HG02938 (cell line): ENCODE results near the gene TBC1D21.

Source experiments
- ATAC-seq: cut with Tn5 transposase; IDR thresholded peaks from one replicate; pipeline ENCODE4 v1.9.1; 2021; ENCODE audit warnings: mild to moderate bottlenecking, moderate library complexity; ENCODE audit not compliant: unreplicated experiment

TBC1D21 gene

DNA sequence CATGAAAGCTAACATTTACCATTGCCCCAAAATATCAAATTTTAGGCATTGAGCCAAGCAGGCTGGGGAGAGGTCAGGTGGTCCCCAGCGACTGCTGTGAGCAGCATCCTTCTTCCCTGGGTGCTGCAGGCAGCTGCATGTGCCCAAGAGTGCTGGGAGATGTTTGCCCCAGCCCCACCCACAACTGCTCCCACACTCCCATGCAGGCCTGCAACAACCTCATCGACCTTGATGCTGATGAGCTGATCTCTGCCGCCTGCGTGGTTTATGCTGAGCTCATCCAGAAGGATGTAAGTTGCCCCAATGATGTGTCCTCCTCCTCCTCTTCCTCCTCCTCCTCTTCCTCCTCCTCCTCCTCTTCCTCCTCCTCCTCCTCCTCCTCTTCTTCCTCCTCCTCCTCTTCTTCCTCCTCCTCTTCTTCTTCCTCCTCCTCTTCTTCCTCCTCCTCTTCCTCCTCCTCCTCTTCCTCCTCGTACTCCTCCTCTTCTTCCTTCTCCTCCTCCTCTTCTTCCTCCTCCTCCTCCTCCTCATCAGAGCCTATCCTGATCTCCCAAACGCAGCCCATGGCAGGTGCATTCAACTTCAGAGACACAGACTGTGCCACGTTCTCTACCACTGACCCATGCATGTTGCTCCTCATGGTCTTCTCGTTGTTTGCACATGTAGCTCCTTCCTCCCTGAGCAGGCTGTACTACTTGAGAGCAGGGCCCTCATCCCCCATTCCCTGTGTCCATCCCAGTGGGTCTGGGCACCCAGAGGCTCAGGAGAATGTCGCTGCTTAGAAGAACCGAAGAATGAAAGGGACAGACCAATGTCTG, 15.1 kb downstream of the TBC1D21 start:
- no peak for ATAC-seq

- no peak for ATAC-seq
Observed at GRCh38 chr15:73889053-73889761, 15.8 kb downstream of the TBC1D21 start.

- no peak for ATAC-seq
Observed at GRCh38 chr15:73889762-73890124, 16.4 kb downstream of the TBC1D21 start.

DNA sequence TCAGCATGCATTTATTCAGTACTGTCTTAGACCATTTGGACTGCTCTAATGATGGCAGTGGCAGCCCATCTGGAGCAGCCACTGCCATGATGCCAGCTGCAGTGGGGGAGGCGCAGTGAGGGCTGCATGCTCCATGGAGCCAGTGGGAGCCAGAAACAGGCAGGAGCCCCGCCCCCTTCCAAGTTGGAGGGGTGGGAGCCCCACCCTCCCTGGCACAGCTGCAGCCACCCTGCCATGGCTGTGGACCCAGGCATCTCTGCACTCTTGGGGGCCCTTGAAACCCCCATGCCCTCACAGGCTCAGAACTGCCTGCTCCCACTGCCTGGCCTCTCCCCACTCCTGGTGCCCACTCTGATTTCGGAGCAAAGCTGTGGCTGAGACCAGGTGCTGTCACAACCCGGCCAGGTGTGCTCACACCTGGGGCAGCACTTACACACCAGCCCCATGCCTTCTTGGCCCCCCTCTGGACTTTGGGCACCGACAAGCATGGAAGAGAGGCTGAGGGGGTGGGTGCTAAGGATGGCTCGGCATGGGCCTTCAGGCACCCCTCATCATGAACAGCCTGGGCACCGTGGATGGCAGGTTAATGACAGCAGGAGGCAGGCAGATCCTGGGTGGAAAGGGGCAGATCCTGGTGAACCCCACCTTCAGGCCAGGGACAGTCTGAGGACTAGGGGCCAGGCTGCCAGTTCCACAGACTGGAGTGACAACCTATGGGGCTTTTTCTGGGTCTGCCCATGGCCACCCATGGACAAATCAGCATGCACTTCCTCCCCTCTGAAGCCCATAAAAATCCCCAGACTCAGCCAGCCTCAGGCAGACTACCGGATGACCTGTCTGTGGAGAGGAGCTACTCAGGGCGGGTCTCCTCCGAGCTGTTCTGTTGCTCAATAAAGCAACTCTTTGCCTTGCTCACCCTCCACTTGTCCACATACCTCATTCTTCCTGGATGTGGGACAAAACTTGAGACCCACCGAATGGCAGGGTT, 18.3 kb downstream of the TBC1D21 start:
- ATAC-seq: no peak

DNA sequence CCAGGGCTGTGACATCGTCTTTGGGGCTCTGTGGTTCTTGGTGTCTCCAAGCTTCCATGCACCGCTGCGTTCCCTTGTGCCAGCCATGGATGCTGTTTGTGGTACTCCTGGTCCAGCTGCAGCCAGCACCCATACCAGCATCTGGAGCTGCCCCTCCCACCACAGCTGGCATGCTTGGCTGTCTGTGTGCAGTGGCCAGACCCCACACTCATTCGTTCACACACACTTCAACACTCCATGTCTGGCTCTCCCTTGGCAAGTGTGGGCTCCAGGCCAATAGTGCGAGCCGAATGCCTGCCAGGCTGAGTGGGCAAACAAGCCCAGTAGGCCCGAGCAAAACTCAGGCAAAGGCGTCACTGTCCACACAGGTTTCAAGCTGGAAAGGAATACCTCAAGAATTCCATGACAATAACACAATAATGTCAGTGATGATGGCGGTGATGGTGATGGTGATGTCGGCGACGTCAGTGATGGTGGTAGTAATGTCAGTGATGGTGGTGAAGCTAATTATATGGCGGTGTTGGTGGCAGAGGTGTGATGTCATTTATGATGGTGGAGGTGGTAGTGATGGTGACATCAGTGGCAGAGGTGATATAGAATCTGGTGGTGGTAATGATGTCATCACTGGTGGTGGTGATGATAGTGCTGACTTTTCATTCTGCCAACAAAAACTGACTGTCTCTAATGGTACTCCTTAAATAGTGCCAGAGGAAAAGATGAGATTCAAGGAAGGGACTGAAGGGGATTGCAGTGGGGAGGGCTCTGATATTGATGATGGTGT, 19.3 kb downstream of the TBC1D21 start:
- ATAC-seq: no peak

DNA sequence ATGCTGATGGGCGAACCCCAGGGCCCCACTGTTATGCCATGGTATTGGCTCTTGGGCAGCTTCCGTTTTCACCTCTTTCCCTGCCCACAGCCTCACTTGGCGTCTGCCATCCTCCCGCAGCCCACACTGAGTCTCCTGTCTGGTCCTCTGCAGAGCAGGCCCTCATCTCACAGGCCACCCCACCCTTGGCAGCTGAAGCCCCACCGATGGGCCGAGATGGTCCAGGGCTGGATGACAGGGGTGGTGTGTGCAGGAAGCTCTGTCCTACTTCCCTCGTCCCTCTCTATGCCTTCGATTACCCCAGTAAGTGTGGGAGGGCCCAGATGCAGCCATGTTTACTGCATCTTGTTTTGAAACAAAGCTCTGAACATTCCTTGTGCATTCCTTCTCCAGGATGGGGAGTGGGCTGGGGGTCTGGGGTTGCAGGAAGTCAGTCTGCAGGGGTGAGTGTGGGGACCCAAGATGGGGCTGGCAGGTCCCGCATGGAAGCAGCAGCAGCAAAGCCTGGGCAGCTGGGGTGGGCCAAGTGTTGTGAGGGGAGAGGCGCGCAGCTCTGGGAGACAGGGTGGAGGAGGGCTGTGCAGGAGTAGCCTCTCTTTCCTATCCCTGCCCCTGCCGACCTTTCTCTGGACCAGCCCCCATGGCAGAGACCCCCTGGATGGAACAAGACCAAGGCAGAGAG, 20.9 kb downstream of the TBC1D21 start:
- ATAC-seq: no peak

DNA sequence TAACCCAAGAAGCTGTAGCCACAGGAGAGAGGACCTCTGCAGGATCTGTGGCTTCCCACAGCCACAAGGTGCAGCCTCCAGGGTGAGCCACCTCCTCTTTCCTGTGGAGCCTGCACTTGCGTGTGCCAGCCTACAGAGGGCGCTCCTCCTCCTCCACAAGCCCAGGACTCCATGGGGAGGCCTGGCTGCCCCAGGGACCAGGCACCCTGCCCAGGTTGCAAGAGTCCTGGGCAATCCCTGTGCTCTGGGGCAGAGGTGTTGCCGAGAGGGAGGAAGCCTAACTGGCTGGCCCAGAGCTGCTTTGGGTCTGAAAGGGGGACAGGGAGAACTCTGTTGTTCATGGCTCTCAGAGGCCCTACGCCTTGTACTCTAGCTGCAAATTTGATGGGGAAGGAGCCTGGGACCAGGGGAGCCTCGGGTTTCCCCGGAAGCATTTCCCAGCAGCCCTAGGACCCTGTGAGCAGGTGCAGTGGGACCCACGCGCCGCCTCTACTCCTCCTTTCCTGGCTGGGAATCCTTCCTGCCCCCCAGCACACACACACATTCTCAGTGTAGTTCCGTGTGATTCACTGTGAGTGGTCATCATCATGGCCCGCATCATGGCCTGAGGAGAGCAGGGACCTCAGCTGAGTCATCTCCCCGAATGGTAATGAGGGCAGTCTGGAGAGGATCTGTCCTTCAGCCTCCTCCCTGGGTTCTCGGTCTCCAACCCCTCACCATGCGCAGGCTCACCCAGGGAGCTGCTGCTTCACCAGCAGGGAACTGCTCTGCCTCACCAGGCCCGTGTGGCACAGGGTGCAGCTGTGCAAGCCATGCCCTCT, 24.3 kb downstream of the TBC1D21 start:
- ATAC-seq: no peak

GRCh38 chr15:73899197-73900094, 26.1 kb downstream of the TBC1D21 start:
- ATAC-seq: no peak

DNA sequence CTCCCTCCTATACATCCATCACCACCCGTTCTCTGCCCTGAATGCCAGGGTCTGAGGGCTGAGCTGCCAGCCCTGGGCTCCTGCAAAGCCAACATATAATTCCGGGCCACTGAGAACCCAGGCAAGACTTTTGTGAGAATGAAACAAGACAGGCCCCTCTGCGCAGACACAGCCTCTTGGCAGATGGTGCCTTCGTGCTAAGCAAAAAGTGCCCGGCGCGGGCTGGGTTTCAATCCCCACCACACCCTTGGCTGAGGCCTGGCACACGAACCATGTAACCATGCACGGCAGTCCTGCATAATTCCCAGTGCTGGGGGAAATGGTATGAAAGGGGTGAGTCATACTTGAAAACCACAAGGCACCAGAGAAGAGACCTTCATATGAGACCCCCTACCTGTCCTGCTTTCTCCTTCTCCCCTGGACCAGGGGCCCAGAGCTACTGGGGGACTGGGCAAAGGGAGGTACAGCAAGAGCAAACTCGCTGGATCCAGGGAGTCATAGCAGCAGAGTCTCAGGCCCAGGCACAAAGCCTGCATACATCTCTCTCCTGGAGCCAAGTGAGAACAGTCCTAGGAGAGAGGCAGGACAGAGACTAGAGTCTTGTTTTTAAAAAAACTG, 26.8 kb downstream of the TBC1D21 start:
- ATAC-seq: no peak

- no peak for ATAC-seq
Observed at GRCh38 chr15:73901126-73901810, 27.9 kb downstream of the TBC1D21 start.

DNA sequence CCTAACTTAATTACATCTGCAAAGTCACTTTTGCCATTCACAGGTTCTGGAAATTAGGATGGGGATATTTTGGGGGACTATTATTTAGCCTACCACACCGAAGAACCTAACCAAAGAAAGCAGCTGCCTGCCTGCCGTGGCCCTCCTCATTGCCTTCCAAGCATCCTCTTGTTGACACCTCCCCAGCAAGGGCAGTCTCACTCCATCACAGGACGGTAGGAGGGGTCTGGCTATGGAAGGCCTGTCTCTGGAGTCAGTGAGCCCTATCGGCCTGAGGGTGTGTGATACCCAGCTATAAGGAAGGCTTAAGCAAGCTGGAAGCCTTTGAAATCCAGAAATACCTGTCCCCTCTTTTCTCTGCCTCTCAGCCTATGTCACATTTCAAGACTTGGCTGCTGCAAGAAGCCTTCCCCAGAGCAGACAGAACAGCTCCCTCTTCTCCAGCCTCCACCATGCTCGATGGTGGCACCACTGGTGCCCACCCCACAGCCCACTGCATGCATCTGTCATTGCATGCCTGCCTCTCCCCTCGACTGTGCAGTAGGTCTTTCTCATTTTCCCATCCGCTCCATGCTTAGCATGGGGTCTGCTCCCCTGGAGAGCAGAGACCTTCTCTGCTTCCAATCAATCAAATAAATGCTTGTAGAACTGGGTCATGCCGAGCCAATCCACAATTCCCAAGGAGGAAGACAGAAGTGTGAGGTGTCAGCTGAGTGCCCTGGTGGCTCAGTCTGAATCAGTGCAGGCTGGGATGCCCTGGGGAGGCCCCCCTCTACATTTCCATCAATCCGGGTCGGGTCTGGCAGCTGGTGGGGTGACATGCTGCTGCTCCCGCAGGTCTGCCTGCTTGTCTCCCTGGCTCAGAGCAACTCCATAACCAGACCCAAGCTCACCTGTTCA, 29.0 kb downstream of the TBC1D21 start:
- no peak for ATAC-seq

DNA sequence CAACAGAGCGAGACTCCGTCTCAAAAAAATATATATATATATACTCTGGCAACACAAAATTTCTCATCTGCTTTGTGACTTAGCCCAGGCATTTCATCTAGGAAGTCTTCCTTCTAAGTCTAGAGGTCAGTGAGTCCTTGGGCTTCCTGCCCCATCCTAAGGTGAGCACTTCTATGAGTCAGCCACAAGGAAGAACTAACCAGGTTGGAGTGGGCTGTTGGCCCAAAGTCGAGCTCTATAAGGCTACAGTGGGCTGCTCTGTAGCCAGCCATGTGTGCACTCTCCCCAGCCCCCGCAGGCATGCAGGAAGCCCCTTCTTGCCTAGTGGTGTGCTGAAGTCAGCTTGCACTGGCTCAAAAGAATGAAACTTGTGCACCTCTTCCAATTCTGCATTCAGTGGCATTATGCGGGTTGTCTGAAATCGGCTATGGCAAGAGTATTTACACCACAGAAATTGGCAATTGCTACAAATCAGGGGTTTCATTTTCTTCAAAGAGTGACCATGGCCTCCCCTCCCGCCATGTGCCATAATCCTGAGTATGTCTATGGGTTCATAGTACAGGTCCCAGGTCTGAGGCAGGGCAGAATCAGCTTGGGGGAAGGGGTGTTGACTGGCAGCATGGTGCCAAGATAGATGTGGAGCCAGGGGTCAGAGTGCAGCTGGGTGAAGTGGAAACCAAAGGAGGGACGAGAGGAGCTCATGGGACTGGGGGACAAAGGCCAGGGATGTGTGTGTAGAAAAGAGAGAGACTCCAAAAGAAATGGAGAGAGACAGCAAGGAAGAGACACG, 30.9 kb downstream of the TBC1D21 start:
- no peak for ATAC-seq

GRCh38 chr15:73905225-73905827, 32.0 kb downstream of the TBC1D21 start:
- ATAC-seq: no peak

- no peak for ATAC-seq
Observed at GRCh38 chr15:73906346-73907034, 33.1 kb downstream of the TBC1D21 start.
